GM10847 (cell line): ENCODE data around the gene MYL4.

Experiments
- POLR2A ChIP-seq: IDR thresholded peaks from 2 replicates; pipeline ENCODE4 v1.6.1; 2011; ENCODE audit not compliant: insufficient read length; ENCODE audit errors: extremely low read depth

MYL4 gene

DNA sequence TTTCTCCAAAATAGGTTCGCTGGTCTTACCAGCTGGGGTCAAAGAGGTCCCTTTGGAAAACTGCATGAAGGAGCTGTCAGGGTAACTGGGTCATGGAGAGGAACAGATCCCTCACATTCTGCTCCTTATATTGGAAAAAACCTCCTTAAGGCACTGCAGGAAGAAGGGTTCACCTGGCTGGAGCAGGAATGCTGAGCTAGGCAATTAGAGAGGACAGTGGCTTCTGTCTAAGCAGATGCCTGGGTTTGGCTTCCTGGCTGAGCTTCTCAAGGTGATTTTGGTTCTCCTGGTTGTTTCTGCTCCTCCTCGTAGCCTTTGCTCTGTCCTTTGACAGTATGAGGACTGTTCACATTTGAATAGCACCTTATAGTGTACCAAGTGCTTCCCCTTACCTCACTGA, 64.1 kb downstream of the MYL4 start:
- TF ChIP-seq POLR2A = no peak
